ENCODE measurements around the gene CSF1R. TPM values are rescaled to one million over a fixed set of nuclear protein-coding genes. Genes with fewer than 3 reads are reported as not detected.

Gene CSF1R
- total and polyA plus RNA-seq, 4 donors: 5.4 to 46.2 (median 22.1) TPM

- TF ChIP-seq YY1 (IDR thresholded peaks at IDR 0.05): no peak
- TF ChIP-seq ATF3 (IDR thresholded peaks at IDR 0.05): no peak
- no peak for TF ChIP-seq GABPA (IDR thresholded peaks at IDR 0.05 in 1 of 2, conservative IDR thresholded peaks at IDR 0.05 in 1 of 2)
Measured at GRCh38 chr5:150077060-150077459, 9.3 kb downstream of the CSF1R start (continued).

GRCh38 chr5:150075806-150076205, 10.5 kb downstream of the CSF1R start:
- H3K9me3 ChIP-seq (ENCODE audit: control insufficient read depth in 4 of 4, low read length in 3 of 4): peaks cover 0 to 6% (median 0%) of the 10 kb centered on the region in 4 donors
- no peak overlapping the region for H3K27ac ChIP-seq (ENCODE audit: low read depth in 1 of 2, low read length in 2 of 2)
- TF ChIP-seq HNF4G (IDR thresholded peaks at IDR 0.05) (no peak), HNF4A (conservative IDR thresholded peaks at IDR 0.05) (no peak), REST (IDR thresholded peaks at IDR 0.05) (no peak), FOXA1 (IDR thresholded peaks at IDR 0.05) (no peak), ZBTB33 (IDR thresholded peaks at IDR 0.05) (no peak), MAX (IDR thresholded peaks at IDR 0.05) (no peak), EGR1 (IDR thresholded peaks at IDR 0.05; ENCODE audit: low read depth in 2 of 2) (no peak), YY1 (IDR thresholded peaks at IDR 0.05) (no peak), CTCF (IDR thresholded peaks at IDR 0.05; ENCODE audit: low read depth, low read length, missing input control) (no peak), TAF1 (conservative IDR thresholded peaks at IDR 0.05) (no peak), NR2F2 (IDR thresholded peaks at IDR 0.05) (no peak), ATF3 (IDR thresholded peaks at IDR 0.05) (no peak), GABPA (IDR thresholded peaks at IDR 0.05 in 1 of 2, conservative IDR thresholded peaks at IDR 0.05 in 1 of 2) (no peak), JUND (IDR thresholded peaks at IDR 0.05) (no peak), FOXA2 (IDR thresholded peaks at IDR 0.05) (no peak), RAD21 (IDR thresholded peaks at IDR 0.05) (no peak), RXRA (IDR thresholded peaks at IDR 0.05) (no peak), SP1 (IDR thresholded peaks at IDR 0.05) (no peak)
- no peak overlapping the region for H3K4me3 ChIP-seq (ENCODE audit: low read depth in 1 of 3, low read length in 3 of 3)
- no peak overlapping the region for H3K9ac ChIP-seq (ENCODE audit: low read depth in 1 of 2, low read length in 2 of 2)
- DNase-seq (ENCODE audit: low spot score): peak; percentile 29
- H3K36me3 ChIP-seq (ENCODE audit: control insufficient read depth in 4 of 4, insufficient read depth in 3 of 4, low read depth in 1 of 4, low read length in 3 of 4): no peaks in the 10 kb centered on the region
- WGBS: 90% methylated on average over 4 of the region's 4 CpGs
- H3K27me3 ChIP-seq (ENCODE audit: control insufficient read depth in 4 of 4, insufficient read depth in 4 of 4, low read length in 3 of 4): no peaks in the 10 kb centered on the region
- no peaks in the 10 kb centered on the region for H3K4me1 ChIP-seq (ENCODE audit: control insufficient read depth in 4 of 4, insufficient read depth in 4 of 4, low read length in 3 of 4)
